Left lung (tissue), 10 donors: ENCODE measurements around the gene DHRS13. TPM values are rescaled to one million over a fixed set of nuclear protein-coding genes. Genes with fewer than 3 reads are reported as not detected.

Experiments
- ATAC-seq: fragments of 200-7000 bp; cut with Tn5 transposase; one replicate; pipeline ENCODE4 v1.9.1; 2020; ENCODE audit warnings: moderate library complexity
- DNase-seq, 4 donors: peaks; one replicate each; pipeline ENCODE4 v3.0.0-alpha.2; 2013 to 2020
- H3K27ac ChIP-seq, 2 donors: fragments of 200-600 bp; sonication (generic) in 1 of 2; one replicate each; pipeline versions ENCODE4 v1.5.0 to v1.8.0; 2020 to 2021
- H3K27me3 ChIP-seq, 2 donors: fragments of 200-600 bp; sonication (generic) in 1 of 2; one replicate each; pipeline versions ENCODE4 v1.5.0 to v1.8.0; 2020 to 2021
- H3K36me3 ChIP-seq, 2 donors: fragments of 200-600 bp; sonication (generic) in 1 of 2; one replicate each; pipeline versions ENCODE4 v1.5.0 to v1.8.0; 2020 to 2021
- H3K4me1 ChIP-seq, 2 donors: fragments of 200-600 bp; one replicate each; pipeline ENCODE4 v1.8.0; 2021
- H3K4me3 ChIP-seq, 2 donors: fragments of 200-600 bp; sonication (generic) in 1 of 2; one replicate each; pipeline versions ENCODE4 v1.5.0 to v1.8.0; 2020 to 2021; ENCODE audit warnings: mild to moderate bottlenecking in 1 of 2
- H3K9me3 ChIP-seq, 2 donors: fragments of 200-600 bp; sonication (generic) in 1 of 2; one replicate each; pipeline versions ENCODE4 v1.5.0 to v1.8.0; 2020 to 2021
- intact Hi-C, 2 donors: fragments of 100-400 bp; cut with DNase I; formaldehyde crosslinking; loops; one replicate each; pipeline versions ENCODE4 v1.11.2 to v1.14.2; 2022
- polyA plus RNA-seq, 6 donors: library from polyadenylated mRNA; unstranded; fragments of 120-200 nt; gene quantifications; one replicate each; pipeline ENCODE4 v1.2.1, GENCODE V29; 2013; ENCODE audit not compliant: insufficient read length in 6 of 6
- total RNA-seq, 2 donors: library from RNA; stranded (reverse); fragmentation: NEBNext Ultra II Directional; extraction: Animal tissue kit (Norgen Biotek cat#: 25700); gene quantifications; one replicate each; pipeline ENCODE4 v1.2.1, GENCODE V29; 2021
- TF ChIP-seq, protein P1 (sequence below), 2 donors: fragments of 200-600 bp; sonication (generic) in 1 of 2; IDR thresholded peaks; one replicate each; pipeline versions ENCODE4 v1.5.0 to v1.8.0; 2021; ENCODE audit warnings: antibody characterized with exemption in 2 of 2
- donor health status: DM: no; HTN: yes; CAD: no.
- donor health status: DM: no; HTN: no; CAD: no.

Gene DHRS13
- total and polyA plus RNA-seq, 8 donors, result 5.2 to 16.9 (median 7.0) TPM

DNA sequence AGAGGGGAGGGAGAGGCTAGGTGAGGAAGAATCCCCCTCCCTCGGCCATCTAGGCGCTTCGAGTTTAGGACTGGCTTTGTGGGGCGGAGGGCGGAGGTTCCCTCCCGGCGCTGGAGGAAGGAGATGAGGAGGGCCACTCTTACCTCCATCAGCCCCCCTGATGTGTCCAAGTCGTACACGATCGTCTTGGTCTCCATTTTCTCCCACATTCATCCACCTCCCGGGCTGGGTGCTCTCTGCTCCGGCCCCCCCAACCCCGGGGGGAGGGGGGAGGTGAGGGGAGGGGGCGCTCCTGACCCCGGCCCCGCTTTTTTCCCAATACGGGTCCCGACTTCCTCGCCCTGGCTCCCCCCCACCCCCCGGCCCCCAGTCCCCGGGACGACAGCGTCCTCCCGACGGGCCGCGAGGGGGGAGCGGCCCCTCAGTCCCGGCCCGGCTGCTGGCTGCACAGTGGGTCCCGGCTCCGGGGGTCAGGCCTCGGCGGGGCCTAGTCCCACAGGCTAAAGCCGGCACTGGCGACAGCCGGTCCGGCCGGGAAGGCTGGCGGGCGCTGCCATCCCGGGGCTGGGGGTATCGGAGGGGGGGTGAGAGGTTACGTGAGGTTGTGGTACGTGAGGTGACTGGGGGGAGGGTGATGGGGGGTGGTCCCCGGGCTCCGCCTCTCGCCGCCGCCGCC lies 48.0 kb upstream of the DHRS13 start:
- DNase-seq, result no peak
- H3K27me3 ChIP-seq, result no peaks in the 10 kb centered on the region
- peak overlapping the region; percentile 91 to 99 for H3K27ac ChIP-seq
- ATAC-seq, result no peak
- H3K4me1 ChIP-seq, result peaks cover 24 to 41% of the 10 kb centered on the region in 2 donors
- TF ChIP-seq, protein P1, sequence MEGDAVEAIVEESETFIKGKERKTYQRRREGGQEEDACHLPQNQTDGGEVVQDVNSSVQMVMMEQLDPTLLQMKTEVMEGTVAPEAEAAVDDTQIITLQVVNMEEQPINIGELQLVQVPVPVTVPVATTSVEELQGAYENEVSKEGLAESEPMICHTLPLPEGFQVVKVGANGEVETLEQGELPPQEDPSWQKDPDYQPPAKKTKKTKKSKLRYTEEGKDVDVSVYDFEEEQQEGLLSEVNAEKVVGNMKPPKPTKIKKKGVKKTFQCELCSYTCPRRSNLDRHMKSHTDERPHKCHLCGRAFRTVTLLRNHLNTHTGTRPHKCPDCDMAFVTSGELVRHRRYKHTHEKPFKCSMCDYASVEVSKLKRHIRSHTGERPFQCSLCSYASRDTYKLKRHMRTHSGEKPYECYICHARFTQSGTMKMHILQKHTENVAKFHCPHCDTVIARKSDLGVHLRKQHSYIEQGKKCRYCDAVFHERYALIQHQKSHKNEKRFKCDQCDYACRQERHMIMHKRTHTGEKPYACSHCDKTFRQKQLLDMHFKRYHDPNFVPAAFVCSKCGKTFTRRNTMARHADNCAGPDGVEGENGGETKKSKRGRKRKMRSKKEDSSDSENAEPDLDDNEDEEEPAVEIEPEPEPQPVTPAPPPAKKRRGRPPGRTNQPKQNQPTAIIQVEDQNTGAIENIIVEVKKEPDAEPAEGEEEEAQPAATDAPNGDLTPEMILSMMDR (IDR thresholded peaks at IDR 0.05), result no peak
- H3K36me3 ChIP-seq, result no peaks in the 10 kb centered on the region
- no peaks in the 10 kb centered on the region for H3K9me3 ChIP-seq
- H3K4me3 ChIP-seq, result peak overlapping the region; percentile 90 to 98
- intact Hi-C loops, result no loop called here

- TF ChIP-seq, protein P1 (IDR thresholded peaks at IDR 0.05), result no peak
- DNase-seq, result peak in 3 of 4 donors; percentile 57 to 88 (median 72)
Observed at GRCh38 chr17:28950017-28950751, 47.3 kb upstream of the DHRS13 start.

DNA sequence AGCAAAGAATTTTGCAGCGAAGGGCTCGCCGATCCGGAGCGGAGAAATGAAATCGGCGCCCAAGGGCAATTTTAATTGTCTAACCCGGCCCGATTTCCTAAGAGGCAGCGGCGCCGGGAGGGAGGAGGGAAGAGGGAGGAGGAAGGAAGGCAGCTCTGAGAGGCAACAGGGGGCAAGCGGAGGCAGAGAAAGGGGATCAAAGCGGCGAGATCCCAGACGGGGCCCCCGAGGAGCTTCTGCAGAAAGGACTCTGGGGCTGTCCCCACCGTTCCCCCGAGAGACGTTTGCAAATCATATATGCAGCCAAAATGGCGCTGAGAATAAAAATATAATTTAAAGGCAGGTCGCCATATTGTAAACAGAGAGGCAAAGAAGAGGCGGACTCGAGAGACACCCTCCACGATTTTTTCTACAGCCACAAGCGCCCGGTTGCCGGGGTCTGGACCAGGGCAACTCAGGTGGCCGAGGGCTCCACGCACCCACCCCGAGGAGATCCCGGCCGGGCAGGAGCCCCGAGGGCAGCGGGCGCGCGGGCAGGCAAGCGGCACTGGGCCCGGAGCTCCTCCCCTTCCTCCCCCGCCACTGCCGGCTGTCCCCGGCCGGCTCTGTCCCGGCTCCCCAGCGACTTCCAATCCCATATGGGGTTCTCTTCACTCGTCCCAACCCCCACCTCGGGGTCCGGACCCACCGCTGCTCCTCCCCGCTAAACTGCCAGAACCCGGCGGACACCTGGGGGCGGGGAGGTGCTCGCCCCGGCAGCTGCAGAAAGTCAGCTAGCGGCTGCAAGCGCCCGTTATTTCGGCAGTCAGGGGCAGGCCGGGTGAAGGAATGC lies 46.5 kb upstream of the DHRS13 start:
- TF ChIP-seq, protein P1 (IDR thresholded peaks at IDR 0.05), result no peak
- peaks cover 36 to 56% of the 10 kb centered on the region in 2 donors for H3K4me1 ChIP-seq
- no peaks in the 10 kb centered on the region for H3K36me3 ChIP-seq
- H3K27ac ChIP-seq, result peak overlapping the region; percentile 91 to 99
- intact Hi-C loops, result no loop called here
- DNase-seq (peak; percentile 65 to 93 (median 73)), ATAC-seq (peak; percentile 12)
- H3K27me3 ChIP-seq, result no peaks in the 10 kb centered on the region
- peak overlapping the region; percentile 90 to 98 for H3K4me3 ChIP-seq
- H3K9me3 ChIP-seq, result no peaks in the 10 kb centered on the region

More at GRCh38 chr17:28950017-28950751, 47.3 kb upstream of the DHRS13 start:
- Histone ChIP-seq H3K4me3 (peak overlapping the region; percentile 90 to 98), H3K27ac (peak overlapping the region; percentile 91 to 99), H3K27me3 (no peaks in the 10 kb centered on the region), H3K9me3 (no peaks in the 10 kb centered on the region), H3K36me3 (no peaks in the 10 kb centered on the region), H3K4me1 (peaks cover 31 to 48% of the 10 kb centered on the region in 2 donors)
- intact Hi-C loops, result no loop called here
- no peak for ATAC-seq

- peaks cover 36 to 61% of the 10 kb centered on the region in 2 donors for H3K4me1 ChIP-seq
- intact Hi-C loops, result no loop called here
- no peaks in the 10 kb centered on the region for H3K27me3 ChIP-seq
- peak overlapping the region; percentile 91 to 99 for H3K27ac ChIP-seq
- ATAC-seq (no peak), DNase-seq (no peak)
- TF ChIP-seq, protein P1 (IDR thresholded peaks at IDR 0.05), result no peak
- no peaks in the 10 kb centered on the region for H3K9me3 ChIP-seq
- H3K36me3 ChIP-seq, result no peaks in the 10 kb centered on the region
- peak overlapping the region; percentile 90 to 98 for H3K4me3 ChIP-seq
Observed at GRCh38 chr17:28948873-28949184, 46.0 kb upstream of the DHRS13 start.
